Prostate gland (tissue), 2 donors: ENCODE data around the gene SYNJ2. TPM values are rescaled to one million over a fixed set of nuclear protein-coding genes. Genes with fewer than 3 reads are reported as not detected.
A peak's percentile ranks its signal among the peaks of the same experiment; 100 is the strongest.

ENCODE experiments used
- DNase-seq: peaks from one replicate; pipeline ENCODE4 v3.0.0-alpha.2; 2019; ENCODE audit warnings: low spot score
- H3K27ac ChIP-seq, 2 donors: fragments of 200-600 bp; sonication (generic); 2 replicates each; pipeline ENCODE4 v1.5.1; 2017 to 2019
- H3K27me3 ChIP-seq: fragments of 200-600 bp; sonication (generic); replicated peaks from 2 replicates; pipeline ENCODE4 v1.5.1; 2019; ENCODE audit not compliant: insufficient read depth
- H3K36me3 ChIP-seq, 2 donors: fragments of 200-600 bp; sonication (generic); 1 replicate in 1 of 2; 2 replicates in 1 of 2; pipeline versions ENCODE4 v1.5.1 to v1.8.1; 2017 to 2019
- H3K4me1 ChIP-seq: fragments of 200-600 bp; sonication (generic); replicated peaks from 2 replicates; pipeline ENCODE4 v1.5.1; 2019
- H3K4me3 ChIP-seq, 2 donors: fragments of 200-600 bp; sonication (generic); 2 replicates each; pipeline ENCODE4 v1.5.1; 2017 to 2019
- H3K9me3 ChIP-seq: fragments of 200-600 bp; sonication (generic); 2 replicates; pipeline ENCODE4 v1.5.1; 2017
- POLR2A ChIP-seq: fragments of 450-650 bp; IDR thresholded peaks from one replicate; pipeline ENCODE4 v1.6.1; 2016; ENCODE audit warnings: antibody characterized with exemption, mild to moderate bottlenecking
- POLR2AphosphoS5 ChIP-seq: sonication (generic); formaldehyde crosslinking; IDR thresholded peaks from one replicate; pipeline ENCODE4 v1.6.1; 2017; ENCODE audit warnings: antibody characterized with exemption
- WGBS: methylation state at CpG from one replicate; pipeline ENCODE4 v1.1.5; 2018; 5-methylcytosine and 5-hydroxymethylcytosine counted together
- intact Hi-C: fragments of 100-400 bp; cut with DNase I; formaldehyde crosslinking; loops from one replicate; pipeline ENCODE4 v1.14.2; 2022
- total RNA-seq, 2 donors: library from RNA; depleted of rRNA; stranded (reverse); fragments of >200 nt; gene quantifications; one replicate each; pipeline ENCODE4 v1.1.0, GENCODE V29; 2016
- TF ChIP-seq, protein P1 (sequence below), 4 experiments: fragments of 200-600 bp in 2 of 4; fragments of 450-650 bp in 2 of 4; sonication (generic) in 2 of 4; IDR thresholded peaks; 1 replicate in 3 of 4; 2 replicates in 1 of 4; pipeline ENCODE4 v1.5.1; 2016 to 2019; ENCODE audit warnings: antibody characterized with exemption in 4 of 4, mild to moderate bottlenecking in 2 of 4, moderate library complexity in 2 of 4

Gene SYNJ2
- total RNA-seq, 2 donors from 2014 or later, result 19.7 to 19.9 TPM

DNA sequence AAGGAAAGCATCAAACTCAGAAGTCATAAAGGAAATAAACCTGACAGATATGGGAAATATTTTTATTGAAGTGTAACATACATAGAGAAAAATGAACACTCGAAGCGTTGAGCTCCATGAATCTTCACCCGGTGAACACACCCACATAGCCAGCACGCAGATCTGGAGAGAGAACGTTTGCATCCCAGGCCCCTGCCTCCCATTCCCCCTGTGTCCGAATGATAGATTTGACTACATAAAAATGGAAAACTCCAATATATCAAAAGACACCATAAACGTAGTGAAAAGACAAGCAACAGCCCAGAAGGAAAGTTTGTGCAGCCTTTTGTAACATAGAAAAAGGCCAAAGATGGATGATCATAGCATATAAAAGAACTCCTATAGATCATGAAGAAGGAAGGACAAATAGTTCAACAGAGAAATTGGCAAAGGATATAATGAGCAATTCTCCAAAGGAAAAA, 17.1 kb downstream of the SYNJ2 start:
- Histone ChIP-seq H3K4me3 (no peak overlapping the region), H3K27ac (no peak overlapping the region), H3K27me3 (no peaks in the 10 kb centered on the region), H3K4me1 (peaks cover 12% of the 10 kb centered on the region), H3K36me3 (no peaks in the 10 kb centered on the region), H3K9me3 (no peaks in the 10 kb centered on the region)
- TF ChIP-seq, protein P1, sequence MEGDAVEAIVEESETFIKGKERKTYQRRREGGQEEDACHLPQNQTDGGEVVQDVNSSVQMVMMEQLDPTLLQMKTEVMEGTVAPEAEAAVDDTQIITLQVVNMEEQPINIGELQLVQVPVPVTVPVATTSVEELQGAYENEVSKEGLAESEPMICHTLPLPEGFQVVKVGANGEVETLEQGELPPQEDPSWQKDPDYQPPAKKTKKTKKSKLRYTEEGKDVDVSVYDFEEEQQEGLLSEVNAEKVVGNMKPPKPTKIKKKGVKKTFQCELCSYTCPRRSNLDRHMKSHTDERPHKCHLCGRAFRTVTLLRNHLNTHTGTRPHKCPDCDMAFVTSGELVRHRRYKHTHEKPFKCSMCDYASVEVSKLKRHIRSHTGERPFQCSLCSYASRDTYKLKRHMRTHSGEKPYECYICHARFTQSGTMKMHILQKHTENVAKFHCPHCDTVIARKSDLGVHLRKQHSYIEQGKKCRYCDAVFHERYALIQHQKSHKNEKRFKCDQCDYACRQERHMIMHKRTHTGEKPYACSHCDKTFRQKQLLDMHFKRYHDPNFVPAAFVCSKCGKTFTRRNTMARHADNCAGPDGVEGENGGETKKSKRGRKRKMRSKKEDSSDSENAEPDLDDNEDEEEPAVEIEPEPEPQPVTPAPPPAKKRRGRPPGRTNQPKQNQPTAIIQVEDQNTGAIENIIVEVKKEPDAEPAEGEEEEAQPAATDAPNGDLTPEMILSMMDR (IDR thresholded peaks at IDR 0.05), result no peak
- TF ChIP-seq POLR2A (no peak), POLR2AphosphoS5 (no peak)
- no peak for DNase-seq
- 86% methylated on average over 7 of the region's 7 CpGs for WGBS
- intact Hi-C loops, result no loop called here

- intact Hi-C loops, result loop anchor here (5.0 kb wide), 1 partner anchor 43 kb away; no protein-coding TSS in a partner anchor
- peaks cover 16% of the 10 kb centered on the region for H3K4me1 ChIP-seq
- 81% methylated on average over 12 of the region's 12 CpGs for WGBS
- H3K36me3 ChIP-seq, result no peaks in the 10 kb centered on the region
- no peak for DNase-seq
- no peak overlapping the region for H3K4me3 ChIP-seq
- H3K27ac ChIP-seq, result no peak overlapping the region
- TF ChIP-seq, protein P1 (IDR thresholded peaks at IDR 0.05), result no peak
- TF ChIP-seq POLR2A (no peak), POLR2AphosphoS5 (no peak)
- H3K27me3 ChIP-seq, result no peaks in the 10 kb centered on the region
- no peaks in the 10 kb centered on the region for H3K9me3 ChIP-seq
Observed at GRCh38 chr6:157999168-158000051, 17.7 kb downstream of the SYNJ2 start.

GRCh38 chr6:158000530-158001307, 19.1 kb downstream of the SYNJ2 start:
- Histone ChIP-seq H3K27me3 (no peaks in the 10 kb centered on the region), H3K27ac (peak overlapping the region in 1 of 2 donors; percentile 8), H3K4me3 (no peak overlapping the region), H3K4me1 (peaks cover 16% of the 10 kb centered on the region), H3K9me3 (no peaks in the 10 kb centered on the region), H3K36me3 (no peaks in the 10 kb centered on the region)
- intact Hi-C loops, result loop anchor here (5.0 kb wide), 1 partner anchor 42 kb away; no protein-coding TSS in a partner anchor
- 84% methylated on average over 17 of the region's 17 CpGs for WGBS
- DNase-seq, result no peak
- TF ChIP-seq POLR2A (no peak), POLR2AphosphoS5 (no peak)
- TF ChIP-seq, protein P1 (IDR thresholded peaks at IDR 0.05), result no peak

DNA sequence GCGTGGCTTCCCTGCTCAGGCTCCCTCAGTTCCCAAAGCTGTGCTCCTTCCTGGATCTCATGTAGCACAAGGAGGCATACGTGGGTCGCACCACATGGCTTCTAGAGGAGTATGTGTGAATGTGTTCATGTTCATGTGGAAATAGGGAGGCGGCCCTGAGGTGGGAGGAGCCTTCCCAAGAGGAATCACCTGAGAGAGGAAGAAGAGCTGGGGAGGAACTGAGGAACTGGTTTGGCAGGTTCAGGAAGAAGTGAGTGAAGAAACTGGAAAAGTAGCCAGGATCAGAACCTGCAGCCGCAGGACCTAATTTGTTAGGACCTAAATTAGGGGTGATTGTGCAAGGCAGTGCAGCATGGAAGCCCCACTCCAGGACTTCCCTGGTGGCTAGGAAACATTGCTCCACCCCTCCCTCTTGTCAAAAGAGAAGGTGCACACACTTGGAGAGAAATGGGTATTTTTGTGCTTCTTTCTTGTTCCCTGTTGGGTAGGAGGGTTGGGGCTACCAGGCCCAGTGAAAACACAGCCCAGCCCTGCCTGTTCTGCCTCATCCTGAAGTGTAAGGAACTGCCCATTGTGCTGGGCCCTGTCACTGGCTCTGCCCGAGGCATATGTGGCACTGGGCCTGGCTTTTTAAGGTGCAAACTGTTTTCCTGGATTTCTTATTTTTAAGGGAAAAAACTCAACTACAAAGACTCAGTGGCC, 20.7 kb downstream of the SYNJ2 start:
- WGBS, result 72% methylated on average over 6 of the region's 6 CpGs
- Histone ChIP-seq H3K4me1 (peaks cover 16% of the 10 kb centered on the region), H3K4me3 (no peak overlapping the region), H3K36me3 (no peaks in the 10 kb centered on the region), H3K27me3 (no peaks in the 10 kb centered on the region), H3K9me3 (no peaks in the 10 kb centered on the region), H3K27ac (peak overlapping the region; percentile 75 to 77)
- intact Hi-C loops, result loop anchor here (5.0 kb wide), 1 partner anchor 40 kb away; no protein-coding TSS in a partner anchor
- TF ChIP-seq, protein P1 (IDR thresholded peaks at IDR 0.05), result no peak
- peak; percentile 82 for TF ChIP-seq POLR2AphosphoS5
- peak; percentile 75 for DNase-seq
